Astrocyte of the cerebellum (primary cell): ENCODE data around the gene PFKFB4.

Experiments used
- DNase-seq: peaks from one replicate; pipeline ENCODE4 v3.0.0-alpha.2; 2011; ENCODE audit warnings: low read depth
- H3K4me3 ChIP-seq: 2 replicates; pipeline ENCODE4 v1.5.1; 2011; ENCODE audit warnings: mild to moderate bottlenecking, low read depth, low read length, moderate library complexity
- in situ Hi-C: cut with HindIII; loops from 2 replicates; pipeline ENCODE4 v1.10.0; 2017; ENCODE audit warnings: low sequenced_read_pairs
- TF ChIP-seq, protein P1 (sequence below): IDR thresholded peaks from 2 replicates; pipeline ENCODE4 v1.5.1; 2012; ENCODE audit warnings: low read length, low read depth, moderate library complexity, mild to moderate bottlenecking; ENCODE audit errors: missing control alignments

PFKFB4 gene

DNA sequence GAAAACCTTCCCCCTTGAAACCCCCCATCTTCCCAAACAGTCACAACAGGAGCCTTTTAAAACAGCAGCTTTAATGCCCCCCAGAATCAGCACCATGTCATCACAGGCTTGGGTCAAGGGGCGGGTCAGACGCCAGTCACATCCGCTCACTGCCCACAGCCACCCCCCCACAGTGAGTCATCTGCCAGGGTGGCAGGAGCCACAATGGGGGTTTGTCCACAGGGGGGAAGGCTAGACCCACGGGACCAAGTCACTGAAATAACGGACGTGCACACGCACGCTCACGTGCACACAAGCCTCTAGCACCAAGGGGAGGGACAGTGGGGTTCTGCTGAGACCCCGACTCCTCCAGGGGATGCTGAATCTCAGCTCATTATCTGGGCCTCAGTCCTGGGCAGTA, 7.4 kb upstream of the PFKFB4 start:
- in situ Hi-C loops, result no loop called here
- TF ChIP-seq, protein P1, sequence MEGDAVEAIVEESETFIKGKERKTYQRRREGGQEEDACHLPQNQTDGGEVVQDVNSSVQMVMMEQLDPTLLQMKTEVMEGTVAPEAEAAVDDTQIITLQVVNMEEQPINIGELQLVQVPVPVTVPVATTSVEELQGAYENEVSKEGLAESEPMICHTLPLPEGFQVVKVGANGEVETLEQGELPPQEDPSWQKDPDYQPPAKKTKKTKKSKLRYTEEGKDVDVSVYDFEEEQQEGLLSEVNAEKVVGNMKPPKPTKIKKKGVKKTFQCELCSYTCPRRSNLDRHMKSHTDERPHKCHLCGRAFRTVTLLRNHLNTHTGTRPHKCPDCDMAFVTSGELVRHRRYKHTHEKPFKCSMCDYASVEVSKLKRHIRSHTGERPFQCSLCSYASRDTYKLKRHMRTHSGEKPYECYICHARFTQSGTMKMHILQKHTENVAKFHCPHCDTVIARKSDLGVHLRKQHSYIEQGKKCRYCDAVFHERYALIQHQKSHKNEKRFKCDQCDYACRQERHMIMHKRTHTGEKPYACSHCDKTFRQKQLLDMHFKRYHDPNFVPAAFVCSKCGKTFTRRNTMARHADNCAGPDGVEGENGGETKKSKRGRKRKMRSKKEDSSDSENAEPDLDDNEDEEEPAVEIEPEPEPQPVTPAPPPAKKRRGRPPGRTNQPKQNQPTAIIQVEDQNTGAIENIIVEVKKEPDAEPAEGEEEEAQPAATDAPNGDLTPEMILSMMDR, result no peak
- DNase-seq, result no peak
- no peak overlapping the region for H3K4me3 ChIP-seq

DNA sequence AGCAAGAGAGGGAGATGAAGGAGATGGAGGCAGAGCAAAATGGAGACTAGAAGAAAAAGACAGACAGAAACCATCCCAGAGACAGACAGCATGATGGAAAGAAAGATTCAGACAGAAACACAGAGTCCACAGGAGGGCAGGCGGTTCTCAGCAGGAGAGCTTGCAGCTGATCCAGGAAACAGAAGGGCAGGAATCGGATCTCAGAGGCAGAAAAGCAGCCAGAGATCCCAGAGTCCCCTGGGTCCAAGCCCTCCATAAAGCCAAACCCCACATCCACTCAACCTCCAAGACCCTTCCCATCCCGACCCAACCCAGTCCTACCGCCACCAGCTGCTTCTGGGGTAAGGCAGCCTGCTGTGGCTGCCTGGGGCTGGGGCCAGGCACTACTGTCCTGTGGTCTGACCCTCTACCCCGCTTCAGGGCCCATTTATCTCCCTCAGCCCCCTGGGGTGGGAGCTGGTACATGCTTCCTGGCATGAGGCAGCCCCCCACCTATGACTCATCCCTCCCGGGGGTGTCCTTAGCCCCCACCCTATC, 6.8 kb upstream of the PFKFB4 start, which contains the start of gene UCN2:
Gene UCN2, minus strand, starts transcription at position 400 of the 537 bp plus-strand sequence. CDS start 657 bp downstream, outside the sequence.
- in situ Hi-C loops, result no loop called here
- no peak within 1 kb of the TSS for H3K4me3 ChIP-seq
- TF ChIP-seq, protein P1, result no peak
- no peak for DNase-seq

DNA sequence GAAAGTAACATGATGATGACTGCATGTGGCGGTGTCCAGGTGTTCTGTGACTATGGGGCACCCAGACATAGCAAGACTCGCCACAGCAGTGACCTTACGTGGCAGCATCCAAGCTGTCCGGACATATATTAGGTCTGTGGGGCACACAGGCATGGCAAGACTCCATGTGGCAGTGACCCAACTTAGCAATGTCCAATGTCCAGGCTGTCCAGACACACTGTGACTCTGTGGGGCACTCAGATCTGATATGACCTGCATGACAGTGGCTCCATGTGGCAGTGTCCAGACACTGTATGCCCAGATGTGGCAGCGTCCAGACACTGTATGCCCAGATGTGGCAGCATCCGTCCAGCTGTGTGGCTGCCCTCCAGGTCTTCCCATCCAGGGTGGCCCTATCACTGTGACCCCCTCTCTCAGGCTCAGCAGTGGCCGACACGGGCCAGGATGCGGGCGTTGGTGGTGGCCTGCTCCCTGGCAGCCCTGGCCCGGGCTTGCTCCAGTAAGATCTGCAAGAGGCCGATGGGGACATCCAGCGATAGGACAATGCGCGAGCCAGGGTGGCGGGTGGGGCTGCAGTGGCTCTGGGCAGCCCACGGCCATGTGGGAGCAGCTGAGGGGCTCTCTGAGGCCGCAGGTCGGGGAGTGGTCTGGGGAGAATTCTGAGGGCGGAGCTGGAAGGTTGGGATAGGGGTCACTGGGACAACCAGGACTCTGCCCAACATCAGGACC, 5.9 kb upstream of the PFKFB4 start:
- TF ChIP-seq, protein P1, result no peak
- DNase-seq, result no peak
- in situ Hi-C loops, result no loop called here
- no peak overlapping the region for H3K4me3 ChIP-seq

DNA sequence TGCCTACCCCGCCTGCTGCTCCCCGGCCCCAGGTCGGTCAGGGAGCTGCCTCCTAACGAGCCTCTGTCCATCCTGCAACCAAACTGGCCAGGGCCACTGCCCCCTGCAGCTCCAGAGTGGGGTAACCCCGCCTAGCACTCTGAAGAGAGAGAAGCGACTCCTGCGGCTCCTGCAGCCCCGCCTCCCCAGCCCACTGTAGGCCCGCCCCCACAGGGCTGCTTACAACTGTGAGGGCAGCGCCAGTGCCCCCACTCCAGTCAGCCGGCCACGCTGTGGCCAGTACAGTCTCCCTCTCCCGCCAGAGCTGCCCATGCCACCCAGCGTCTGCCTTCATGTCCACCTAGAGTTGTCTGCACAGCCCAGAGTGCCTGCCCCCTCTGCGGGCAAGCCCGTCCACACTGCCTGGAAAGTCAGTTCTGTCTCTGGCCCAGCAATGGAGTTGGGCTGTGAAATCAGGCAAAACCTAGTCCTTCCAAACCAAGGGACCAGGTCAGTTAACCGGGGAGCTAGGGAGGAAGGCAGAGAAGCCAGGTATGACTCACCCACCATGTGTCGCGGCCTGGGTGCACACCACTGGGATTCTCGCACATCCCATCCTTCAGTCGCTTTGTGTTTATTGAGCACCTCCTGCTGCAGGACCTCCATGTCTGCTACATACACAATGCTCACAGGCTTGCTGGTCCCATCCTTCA, 4.6 kb upstream of the PFKFB4 start:
- TF ChIP-seq, protein P1, result peak; percentile 27
- DNase-seq, result no peak
- in situ Hi-C loops, result no loop called here
- peak overlapping the region; percentile 14 for H3K4me3 ChIP-seq

DNA sequence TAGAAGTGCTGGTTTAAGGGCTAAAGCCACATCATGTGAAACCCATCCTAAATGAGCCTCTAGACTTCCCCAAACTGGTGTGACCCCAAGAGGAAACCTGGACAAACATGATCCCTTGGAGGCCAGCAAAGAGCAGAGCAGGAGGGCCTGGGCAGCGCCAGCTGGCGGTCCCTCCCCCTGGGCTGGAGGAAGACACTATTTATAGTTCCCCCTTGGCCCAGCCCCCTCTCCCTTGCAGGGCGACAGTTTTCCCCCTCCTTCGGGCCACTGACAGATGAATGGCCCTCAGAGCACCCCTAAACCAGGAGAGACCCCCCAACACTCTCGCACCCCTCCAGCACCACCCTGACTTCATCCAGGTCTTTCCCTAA, 4.0 kb upstream of the PFKFB4 start:
- TF ChIP-seq, protein P1, result no peak
- H3K4me3 ChIP-seq, result peak overlapping the region; percentile 14
- no peak for DNase-seq
- in situ Hi-C loops, result no loop called here

DNA sequence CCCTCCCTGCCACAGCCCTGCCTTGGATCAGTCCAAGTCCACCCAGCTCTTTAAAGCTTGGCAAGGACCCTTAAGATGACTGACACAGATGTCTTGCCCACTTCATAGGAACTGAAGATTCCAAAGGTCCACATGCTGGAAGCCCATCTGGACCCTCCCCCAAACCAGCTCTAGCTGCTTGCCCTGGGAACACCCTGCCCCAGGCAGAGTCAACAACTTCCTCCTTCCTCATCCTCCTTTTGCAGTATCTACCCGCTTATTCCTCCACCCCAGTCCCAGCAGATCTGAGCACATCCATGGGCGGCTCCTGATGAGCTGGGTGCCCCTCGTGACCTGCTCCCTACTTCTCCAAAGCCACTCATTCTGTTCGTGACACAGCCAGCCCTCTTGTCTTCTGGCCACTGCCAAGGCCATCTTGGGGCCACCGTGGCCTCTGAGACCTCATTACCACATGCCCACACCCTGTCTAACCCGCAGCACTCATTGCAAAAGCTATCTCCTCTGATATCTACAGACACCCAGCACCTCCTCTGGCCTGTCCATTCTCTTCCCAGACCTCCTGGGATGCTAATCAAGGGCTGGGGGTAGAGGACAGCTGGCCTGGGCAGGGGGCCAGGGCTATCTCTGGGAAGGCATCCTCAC, 2.0 kb upstream of the PFKFB4 start:
- DNase-seq, result no peak
- TF ChIP-seq, protein P1, result no peak
- in situ Hi-C loops, result loop anchor here (10.0 kb wide), 1 partner anchor 76 kb away; the partner anchor contains the start of gene SLC26A6
- H3K4me3 ChIP-seq, result no peak overlapping the region
